Germinal center (tissue), 1 donor: ENCODE data around the gene RBBP7.

Source experiments
- DNase-seq: peaks from one replicate; pipeline ENCODE4 v3.0.0; 2012; ENCODE audit warnings: mixed read lengths, low spot score

Gene RBBP7

DNA sequence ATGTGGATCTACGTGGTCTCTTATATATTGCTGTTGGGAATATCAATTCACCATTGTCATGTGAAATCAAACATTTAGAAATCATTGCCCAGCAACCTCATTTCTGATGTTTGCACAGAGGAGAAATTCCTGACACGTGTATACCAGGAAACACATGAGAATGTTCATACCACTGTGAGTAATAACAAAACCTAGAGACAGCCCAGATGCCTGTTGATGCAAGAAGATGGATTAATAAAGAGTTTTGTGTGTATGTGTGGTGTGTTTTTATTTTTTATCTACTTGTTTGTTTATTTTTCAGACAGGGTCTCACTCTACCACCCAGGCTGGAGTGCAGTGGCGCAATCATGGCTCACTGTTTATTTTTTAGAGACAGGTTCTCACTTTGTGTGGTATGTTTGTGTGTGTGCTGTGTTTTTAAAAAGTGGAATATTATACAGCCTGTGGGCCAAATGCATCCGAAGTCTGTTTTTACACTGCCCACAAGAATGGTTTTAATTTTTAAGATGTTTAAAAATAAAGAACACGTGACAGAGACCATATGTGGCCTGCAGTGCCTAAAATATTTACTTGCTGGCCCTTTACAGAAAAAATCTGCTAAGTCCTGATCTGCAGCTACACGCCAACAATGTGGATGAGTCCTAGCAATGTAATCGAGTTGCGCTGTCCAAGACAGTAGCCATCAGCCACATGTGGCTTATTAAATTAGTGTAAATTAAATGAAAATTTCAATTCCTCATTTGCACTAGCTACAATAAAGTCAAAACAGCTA lies 44.7 kb downstream of the RBBP7 start:
- DNase-seq, result no peak

- no peak for DNase-seq
Observed at GRCh38 chrX:16822723-16823122, 47.4 kb downstream of the RBBP7 start.

GRCh38 chrX:16819634-16820033 lies 50.5 kb downstream of the RBBP7 start:
- DNase-seq, result no peak

- DNase-seq, result no peak
Observed at GRCh38 chrX:16814597-16814996, 55.6 kb downstream of the RBBP7 start.

GRCh38 chrX:16807976-16808542 lies 62.1 kb downstream of the RBBP7 start:
- no peak for DNase-seq

- DNase-seq, result no peak
Observed at GRCh38 chrX:16807548-16807947, 62.6 kb downstream of the RBBP7 start.

GRCh38 chrX:16804923-16805464 lies 65.2 kb downstream of the RBBP7 start:
- DNase-seq, result no peak

DNA sequence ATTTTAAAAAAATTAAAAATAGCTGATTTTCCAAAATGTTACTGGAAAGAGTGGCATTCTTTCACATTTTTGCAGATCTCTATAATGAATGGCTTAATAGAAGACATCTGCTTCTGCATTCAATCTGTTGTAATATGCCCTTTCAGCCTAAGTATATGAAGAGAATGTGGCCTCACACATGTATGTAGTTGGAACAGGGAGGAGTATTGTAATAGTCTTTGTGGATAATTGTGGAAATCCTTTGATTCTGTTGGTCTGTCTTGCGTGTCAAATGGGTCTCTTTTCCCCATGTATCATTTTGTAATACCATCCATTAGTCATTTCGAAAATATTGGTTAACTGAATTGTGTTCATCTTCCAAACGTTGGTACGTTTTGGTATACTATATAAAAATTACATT lies 72.3 kb downstream of the RBBP7 start:
- DNase-seq, result no peak

DNA sequence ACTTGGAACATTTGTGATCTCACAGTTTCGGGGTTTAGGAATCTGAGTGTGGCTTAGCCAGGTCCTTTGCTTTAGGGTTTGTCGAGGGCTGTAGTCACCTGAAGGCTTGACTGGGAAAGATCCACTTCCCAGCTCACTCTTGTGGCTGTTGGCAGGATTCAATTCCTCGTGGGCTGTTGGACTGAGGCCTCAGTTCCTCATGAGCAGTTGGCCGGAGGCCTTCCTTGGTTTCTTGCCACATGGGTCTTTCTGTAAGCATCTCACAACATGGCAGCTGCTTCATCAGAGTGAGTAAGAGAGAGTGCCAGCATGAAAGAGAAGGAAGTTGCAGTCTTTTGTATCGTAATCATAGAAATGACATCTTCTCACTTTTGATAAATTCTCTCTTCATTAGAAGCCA lies 72.8 kb downstream of the RBBP7 start:
- DNase-seq, result no peak

DNA sequence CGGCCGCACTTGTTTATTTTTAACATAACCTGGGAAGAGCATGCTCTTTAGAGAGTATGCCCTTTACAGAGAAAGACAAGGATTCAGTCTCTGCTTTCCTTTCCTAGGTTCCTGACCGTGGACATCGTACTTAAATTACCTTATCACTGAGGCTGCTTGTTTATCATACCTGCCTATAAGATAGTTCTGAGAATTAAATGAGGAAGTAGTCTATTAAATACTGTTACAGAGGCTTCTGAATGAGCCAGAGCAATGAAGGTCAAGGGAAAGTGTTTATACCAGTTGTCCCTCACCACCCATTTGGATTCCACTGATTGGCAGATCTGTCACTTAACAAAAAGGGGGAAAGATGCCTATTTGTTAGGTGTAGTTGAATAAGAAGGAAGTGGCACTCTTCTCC lies 73.9 kb downstream of the RBBP7 start:
- DNase-seq, result no peak
